DMS 273 (cell line): ENCODE measurements around the gene RFPL3.
"Not testable (repeated sequence)": the region's sequence is repeated elsewhere in the genome, so short reads cannot be mapped to it uniquely, and the experiment has no call there.

Source experiments
- DNase-seq: peaks from one replicate; lab custom pipeline; 2025; ENCODE audit not compliant: unreplicated experiment; lab: John Stamatoyannopoulos, UW

The RFPL3 gene

DNA sequence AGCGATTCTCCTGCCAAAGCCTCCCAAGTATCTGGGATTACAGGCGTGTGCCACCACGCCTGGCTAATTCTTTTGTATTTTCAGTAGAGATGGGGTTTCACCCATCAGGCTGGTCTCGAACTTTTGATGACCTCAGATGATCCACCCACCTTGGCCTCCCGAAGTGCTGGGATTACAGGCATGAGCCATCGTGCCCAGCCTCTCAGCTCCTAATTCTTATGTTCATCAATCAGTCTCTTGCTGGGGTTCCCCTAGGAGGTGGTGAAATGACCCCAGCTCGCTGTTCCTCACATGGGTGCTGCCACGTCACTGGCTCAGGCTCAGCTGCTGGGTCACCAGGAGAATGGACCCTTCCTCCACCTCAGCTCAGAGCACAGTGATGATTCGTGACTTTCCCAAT is at the start of gene RFPL3:
RFPL3 (plus strand) TSS at position 301 of the 400 bp plus-strand sequence. CDS start 205 bp downstream, outside the sequence.
- DNase-seq, result not testable (repeated sequence)

GRCh38 chr22:32308191-32308590 is 49.5 kb upstream of the RFPL3 start:
- no peak for DNase-seq

DNA sequence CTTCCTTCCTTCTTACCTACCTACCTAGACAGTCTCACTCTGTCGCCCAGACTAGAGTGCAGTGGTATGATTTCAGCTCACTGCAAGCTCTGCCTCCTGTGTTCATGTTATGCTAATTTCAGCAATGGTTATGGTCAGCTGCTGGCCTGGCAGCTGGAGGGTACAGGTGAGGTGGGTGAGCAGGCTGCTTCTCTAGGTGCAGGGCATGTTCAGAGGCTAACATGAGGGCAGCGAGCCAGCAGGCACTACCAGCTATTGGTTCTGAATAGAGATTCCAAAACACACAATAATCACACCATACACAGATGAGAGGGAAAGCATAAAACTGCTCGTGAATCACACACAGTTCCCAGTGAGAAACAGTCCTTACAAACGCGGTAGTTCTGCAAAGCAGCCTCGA is 48.7 kb upstream of the RFPL3 start:
- no peak for DNase-seq

DNA sequence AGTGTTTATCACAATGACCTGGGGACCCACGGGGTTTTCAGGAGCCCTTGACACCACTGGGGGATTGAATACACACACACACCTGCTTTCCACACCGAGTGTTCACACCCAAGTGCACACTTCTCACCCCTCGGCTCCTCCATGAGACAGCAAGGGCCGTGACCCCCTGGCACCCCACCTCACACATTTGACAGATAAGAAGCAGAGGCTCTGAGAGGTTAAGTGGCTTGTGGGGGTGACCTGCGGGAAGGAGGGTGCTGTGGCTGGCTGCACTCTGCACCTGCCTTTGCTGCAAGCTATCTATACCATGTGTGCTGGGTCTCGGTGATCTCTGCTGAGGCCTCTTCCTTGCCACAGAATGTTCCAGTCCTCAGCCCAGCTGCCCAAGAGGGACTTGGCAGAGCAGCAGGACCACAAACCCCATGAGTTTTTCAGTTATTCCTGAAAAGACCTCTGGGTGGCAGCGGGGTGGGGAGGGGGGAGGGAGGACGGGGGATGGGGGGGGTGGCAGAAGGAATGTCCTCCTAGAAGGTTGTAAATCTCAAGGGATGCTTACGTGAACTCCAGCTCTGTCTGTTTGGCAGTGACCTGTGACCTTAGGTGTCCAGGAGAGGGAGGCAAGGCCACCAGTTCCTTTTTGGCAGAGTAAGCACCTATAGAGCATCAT is 47.9 kb upstream of the RFPL3 start:
- no peak for DNase-seq

- no peak for DNase-seq
These were observed 46.9 kb upstream of the RFPL3 start for GRCh38 chr22:32310777-32311176.

- no peak for DNase-seq
These were observed 46.1 kb upstream of the RFPL3 start for GRCh38 chr22:32311551-32312071.

DNA sequence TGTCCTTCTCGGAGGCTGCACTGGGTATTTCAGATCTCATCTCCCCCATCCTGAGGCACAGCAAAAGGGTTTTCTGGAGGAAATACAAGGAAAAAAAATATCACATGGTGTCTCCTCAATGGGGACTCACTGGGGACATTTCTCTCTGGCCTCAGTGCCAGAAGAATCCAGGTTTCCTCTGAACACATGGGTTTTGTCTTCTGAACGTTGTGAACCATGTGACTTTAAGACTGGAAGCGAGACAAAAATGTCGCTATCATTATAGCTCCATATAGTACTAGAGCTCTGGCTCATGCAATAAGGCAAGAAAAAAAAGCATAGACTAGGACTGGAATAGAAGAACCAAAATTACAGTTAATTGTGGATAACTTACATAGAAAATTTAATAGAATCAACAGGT is 44.9 kb upstream of the RFPL3 start:
- no peak for DNase-seq

- no peak for DNase-seq
These were observed 44.1 kb upstream of the RFPL3 start for GRCh38 chr22:32313532-32313931.

DNA sequence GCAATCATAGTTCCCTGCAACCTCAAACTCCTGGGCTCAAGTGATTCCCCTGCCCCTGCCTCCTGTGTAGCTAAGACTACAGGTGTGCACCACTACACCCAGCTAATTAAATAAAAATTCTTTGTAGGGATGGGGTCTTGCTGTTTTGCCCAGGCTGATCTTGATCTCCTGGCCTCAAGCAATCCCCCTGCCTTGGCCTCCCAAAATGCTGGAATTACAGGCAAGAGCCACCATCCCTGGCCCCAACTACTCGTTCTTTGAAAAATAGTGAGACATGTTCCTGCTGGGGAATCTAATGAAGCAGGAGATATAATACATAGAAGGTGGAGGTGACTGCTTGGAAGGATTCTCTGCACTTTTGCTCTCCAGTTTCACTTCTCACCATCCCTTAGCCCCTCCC is 40.1 kb upstream of the RFPL3 start:
- DNase-seq, result no peak

DNA sequence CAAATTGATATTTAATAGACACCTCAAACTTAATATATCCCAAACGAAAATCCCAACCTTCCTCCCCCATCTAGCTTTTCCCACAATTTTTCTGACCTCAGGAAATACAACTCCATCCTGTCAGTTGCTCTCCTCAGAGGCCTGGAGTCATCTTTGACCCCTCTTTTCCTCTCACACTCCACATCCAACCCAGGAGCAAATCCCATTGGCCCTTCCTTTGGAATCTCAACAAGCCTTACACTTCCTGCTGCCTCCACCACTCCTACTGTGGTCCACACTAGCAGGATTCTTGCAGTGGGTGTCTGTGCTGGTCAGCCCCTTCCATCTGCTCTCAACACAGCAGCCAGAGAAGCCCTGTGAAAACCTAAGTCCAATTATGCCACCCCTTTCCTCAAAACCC is 39.3 kb upstream of the RFPL3 start:
- no peak for DNase-seq

- DNase-seq, result no peak
These were observed 37.7 kb upstream of the RFPL3 start for GRCh38 chr22:32319861-32320406.

DNA sequence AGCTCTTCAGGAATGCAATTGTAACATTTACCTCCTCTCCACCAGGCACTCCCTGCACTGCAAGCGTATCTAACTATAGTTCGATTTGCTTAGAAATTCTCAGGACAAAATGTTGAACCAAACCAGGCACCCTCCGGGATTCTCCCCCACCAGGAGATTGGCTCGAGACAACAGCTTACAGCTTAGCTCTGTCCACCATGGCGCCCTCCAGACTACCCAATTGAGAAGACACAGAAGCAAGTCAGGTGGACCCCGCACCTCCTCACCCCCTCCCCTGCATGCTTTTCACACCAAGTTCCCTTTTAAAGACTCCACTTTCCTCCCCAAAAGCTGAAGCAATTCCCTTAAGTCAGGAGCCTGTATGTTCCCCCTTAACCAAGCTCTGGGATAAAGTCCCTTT is 34.7 kb upstream of the RFPL3 start:
- DNase-seq, result no peak

GRCh38 chr22:32323513-32324164 is 34.0 kb upstream of the RFPL3 start:
- DNase-seq, result no peak

- no peak for DNase-seq
These were observed 32.9 kb upstream of the RFPL3 start for GRCh38 chr22:32324505-32325415.

- DNase-seq, result peak; percentile 8
These were observed 32.3 kb upstream of the RFPL3 start for GRCh38 chr22:32325416-32325801.

DNA sequence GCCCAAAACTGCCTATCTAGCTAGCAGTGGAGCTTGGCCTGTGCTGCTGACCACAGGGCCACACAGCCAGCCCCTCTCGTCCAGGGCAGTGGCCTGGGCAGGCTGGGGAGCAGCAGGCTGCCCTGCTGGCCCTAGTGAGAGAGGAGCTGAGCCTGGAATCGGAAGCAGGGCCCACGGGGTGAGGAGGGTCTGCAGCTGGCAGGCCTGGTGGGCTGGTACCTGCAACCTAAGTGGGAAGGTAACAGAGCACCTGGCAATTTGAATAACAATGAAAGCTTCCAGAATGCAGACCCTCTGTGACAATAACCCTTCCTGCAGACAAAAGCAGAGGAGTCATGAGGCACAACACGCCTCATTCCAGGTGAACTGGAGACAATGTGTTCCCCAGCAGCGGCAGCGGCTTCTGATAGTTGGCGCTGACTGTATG is 31.8 kb upstream of the RFPL3 start:
- no peak for DNase-seq

GRCh38 chr22:32326647-32327046 is 31.0 kb upstream of the RFPL3 start:
- DNase-seq, result no peak

- no peak for DNase-seq
These were observed 30.6 kb upstream of the RFPL3 start for GRCh38 chr22:32327066-32327465.

DNA sequence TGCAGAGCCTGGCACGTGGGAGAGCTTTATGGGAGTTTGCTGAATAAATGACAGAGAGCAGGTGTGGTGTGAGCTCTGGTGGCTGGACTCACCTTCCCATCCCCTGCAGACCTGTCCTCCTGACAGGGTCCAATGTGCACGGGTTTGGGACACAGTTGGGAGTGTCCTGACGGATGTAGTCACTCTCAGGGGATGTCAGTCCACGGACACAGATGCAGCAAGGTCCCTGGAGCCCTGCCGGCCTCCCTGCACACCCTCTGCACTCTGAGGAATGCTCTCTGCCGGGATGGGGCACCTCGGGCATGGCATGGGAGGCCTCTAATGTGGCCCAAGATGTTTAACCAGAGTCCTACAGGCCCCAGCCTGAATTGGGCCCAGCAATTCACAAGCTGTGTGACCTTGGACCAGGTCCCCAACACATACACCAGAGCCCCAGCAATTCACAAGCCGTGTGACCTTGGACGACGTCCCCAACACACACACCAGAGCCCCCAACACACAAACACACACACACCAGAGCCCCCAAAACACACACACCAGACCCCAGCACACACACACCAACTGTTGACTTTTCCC is 30.0 kb upstream of the RFPL3 start:
- no peak for DNase-seq

DNA sequence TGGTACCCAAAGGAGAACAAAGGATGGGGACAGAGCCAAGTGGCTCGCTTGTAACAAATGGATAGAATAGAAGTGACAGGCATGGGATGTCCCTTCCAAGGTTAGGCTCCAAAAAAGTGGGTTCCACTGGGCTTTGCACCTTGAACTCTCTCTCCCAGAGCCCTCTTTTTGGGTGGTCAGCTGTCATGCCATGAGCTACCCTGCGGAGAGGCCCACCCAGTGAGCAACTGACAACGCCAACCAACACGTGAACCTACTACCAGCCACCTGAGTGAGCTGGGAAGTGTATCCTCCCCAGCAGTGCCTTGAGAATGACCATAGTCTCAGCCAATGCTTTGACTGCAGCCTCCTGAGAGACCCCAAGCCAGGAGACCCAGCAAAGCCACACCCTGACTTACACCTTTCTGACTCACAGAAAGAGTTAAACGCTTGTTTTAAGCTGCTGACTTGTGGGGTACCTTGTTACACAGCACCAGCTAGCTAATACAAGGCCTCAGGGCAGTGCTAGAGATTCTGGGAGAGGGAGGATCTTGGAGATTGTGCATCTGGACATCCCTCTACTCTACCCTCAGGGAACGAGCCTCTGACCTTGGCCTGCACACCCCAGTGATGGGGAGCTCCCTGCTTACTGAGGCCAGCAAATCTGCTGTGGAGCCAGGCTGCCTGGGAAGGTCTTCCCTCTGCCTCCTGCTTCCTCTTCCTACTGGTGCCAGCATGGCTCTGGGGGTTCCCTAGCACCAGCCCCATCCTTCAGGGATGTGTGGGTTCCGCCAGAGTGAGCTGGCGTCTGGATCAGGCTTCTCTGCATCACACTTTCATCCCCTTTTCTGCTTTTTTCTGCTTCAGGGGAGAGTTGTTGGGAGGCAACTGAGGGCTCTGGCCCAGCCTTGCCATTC is 29.1 kb upstream of the RFPL3 start:
- no peak for DNase-seq
